Cerebellar nuclear complex (tissue), 1 donor: ENCODE data around the gene GPR153.

Source experiments
- DNase-seq, 2 experiments: peaks; one replicate each; lab custom pipeline; 2025; lab: John Stamatoyannopoulos, UW

GPR153 gene

DNA sequence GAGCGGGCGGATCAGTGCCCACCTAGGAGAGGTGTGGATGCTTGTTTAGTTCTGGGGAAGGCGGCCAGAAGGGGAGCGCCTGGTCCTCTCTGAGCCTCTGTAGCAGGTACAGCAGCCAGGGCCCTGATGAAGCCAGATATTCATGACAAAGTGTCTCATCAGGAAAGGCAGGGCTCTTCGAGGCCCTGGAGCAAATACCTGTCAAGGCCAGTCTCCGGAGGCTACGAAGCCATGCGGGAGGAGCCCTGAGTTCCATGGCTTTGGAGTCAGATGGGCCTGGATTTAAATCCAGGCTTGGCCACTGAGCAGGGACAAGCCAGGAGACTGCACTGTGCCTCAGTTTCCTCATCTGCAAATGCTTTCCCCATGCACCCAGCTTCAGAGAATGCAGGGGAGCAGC is 25.4 kb upstream of the GPR153 start:
- no peak for DNase-seq

DNA sequence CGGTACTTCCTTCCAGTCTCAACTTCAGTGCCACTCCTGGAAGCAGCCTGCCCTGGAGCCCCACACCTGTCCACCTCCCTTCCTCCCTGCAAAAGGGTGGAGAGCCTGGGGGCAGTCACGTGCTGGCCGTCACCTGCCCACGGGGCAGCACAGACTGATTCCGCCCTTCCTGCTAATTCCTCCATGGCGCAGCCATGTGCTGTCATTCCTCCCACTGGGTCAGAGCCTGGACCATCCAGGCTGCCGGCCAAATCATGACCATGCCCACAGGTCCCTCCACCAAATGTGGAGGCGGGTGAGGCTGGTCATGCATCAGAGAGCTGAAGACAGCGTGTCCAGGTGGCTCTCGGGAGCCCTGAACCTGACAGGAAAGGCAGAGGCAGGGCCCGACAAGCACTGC is 24.4 kb upstream of the GPR153 start:
- DNase-seq, result peak; percentile 10 to 31

DNA sequence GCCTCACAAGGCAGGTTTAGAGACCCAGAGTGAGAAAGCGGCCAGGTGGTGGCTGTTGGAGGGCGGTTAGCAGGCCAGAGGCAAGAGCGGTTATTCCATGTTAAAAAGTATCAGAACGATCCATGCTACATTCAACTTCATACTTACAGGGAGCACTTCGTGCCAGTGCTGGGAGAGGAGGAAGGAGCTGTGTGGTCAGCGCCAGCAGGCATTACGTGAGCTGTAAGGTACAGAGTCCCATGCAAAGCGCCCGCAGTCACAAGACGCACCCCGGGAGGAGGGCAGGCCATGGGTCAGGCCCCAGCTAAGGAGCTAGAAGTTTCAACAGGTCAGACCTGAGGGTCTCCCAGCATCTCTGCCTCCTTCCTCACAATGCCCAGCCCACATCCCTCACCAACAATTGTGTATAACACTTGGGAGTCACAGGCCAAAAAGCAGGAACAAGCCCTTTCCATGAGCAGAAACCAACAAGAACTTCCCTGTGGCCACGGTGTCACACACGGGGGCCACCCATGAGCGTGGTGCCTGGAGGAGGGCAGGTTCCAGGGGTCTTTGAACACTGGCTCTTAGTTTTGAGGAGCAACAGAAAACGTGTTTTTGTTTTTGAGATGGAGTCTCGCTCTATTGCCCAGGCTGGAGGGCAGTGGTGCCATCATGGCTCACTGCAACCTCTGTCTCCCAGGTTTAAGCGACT is 21.8 kb upstream of the GPR153 start:
- DNase-seq, result no peak

DNA sequence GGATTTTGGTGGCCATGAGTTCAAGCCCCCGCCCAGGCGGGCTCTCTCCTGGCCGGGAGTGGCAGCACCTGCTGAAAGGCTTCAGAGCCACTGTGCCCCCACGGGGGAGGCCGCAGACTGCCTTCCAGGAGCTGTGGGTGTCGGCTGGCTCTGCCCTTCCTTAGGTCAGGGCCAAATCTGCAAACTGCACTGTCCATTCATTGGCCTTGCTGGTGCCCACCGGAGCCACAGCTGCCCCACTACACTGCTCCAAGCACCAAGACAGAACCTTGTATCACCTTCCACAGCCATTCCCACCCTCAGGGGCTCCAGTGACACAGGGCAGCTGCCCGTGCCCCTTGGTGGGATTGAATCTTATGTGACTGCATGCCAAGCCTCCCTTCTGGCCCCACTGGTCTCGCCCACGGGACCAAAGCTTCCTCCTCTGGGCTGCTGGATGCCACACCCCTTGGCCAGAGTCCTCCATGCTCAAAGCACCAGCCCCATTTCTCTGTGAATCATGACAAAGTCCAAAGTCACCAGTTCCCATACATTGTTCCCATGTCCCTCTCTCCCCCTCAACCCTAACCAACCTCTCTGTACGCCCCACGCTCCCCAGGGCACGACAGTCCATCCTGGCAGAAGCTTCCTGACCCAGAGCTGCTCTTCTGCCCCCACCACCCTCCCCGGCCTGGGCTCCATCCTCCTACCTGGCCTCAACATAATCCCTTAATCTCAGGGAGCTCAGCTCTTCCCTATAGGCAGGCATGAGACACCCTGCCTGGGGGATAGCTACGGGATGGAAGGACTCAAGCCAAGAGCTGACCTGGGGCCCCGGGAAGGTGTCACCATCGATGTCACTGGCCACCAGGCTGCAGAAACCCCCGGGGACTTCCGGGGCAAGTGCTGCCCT is 20.9 kb upstream of the GPR153 start:
- no peak for DNase-seq

DNA sequence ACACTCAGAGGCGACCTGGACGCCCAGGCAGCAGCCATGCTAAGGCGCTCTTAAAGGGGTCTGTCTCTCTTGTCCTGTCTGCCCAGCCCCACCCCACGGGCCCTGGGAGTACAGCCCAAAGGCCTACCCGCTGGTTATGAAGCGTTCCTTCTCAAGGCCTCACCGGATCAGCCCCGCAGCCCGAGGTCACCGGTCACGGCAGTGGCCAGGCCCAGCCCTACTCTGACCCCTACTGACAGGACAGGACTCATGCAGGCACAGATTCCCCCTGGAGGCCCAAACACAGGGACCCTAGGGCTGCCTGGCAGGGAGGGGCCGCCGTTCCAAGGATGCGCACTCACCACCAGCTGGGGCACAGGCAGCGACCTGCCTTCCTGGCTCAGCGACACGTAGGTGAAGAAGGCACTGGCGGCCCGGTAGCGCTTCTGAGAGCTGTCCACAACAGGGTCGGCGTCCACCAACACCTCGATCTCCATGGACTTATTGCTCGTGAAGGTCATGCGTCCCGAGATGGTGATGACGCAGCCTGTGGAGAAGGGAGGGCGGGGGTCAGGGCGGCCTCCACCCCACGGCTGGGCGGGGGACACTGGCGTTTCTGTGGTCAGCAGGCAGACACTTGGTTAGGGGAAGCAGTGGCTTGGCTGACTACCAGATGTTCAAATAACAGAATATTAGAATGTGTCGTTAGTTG is 20.0 kb upstream of the GPR153 start:
- DNase-seq, result no peak

DNA sequence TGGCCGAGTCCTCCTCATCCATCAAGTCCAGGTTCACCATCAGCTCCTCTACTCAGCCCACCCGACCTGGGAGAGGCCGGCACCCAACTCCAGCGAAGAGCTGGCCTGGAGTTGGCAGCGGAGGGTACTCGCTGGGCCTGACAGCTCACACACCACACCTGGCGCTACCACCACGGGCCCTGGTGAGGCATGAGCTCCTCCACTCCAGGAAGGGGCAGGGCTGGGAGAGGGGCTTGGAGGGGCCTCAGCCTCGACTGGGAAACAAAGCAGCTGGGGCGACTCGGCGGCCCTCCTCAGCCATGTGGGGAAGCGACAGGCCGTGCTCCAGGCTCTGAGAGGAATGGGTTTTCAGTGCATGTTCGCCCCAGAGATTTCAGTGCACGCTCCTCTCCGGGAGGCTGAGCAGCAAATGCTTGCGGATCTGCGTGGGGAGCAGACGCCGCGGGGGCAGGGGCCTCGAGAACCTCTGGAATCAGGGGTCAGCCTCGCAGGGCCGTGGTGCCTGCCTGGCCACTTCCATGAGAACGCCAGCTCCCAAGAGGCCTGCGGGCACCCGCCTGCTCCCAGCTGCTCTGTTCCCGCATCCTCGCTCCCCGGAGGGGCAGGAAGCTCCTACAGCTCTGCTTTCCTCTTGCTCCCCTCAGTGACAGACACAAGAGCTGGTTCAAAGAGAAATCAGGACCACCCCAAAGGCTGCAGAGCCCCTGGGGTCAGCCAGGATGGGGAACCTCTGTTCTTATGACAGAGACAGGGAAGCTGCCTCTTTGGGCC is 18.9 kb upstream of the GPR153 start:
- no peak for DNase-seq

DNA sequence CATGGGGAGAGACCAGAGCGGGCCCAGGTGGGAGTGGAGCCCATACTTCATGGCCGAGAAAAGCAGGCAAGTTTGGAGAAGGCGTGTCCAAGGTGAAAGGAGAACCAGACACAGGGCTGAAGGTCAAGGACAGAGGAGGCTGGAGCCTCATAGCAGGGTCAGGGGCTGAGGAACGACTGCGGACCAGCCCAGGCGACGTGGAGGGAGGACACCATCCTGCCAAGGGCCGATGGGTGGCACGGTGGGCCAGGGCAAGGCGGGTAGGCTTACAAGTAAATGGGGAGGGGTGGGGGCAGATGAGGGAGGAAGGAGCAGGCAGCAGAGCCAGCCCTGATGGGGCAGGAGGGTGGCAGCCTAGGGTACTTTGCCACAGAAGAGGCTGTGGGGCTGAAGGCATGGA is 18.2 kb upstream of the GPR153 start:
- no peak for DNase-seq

DNA sequence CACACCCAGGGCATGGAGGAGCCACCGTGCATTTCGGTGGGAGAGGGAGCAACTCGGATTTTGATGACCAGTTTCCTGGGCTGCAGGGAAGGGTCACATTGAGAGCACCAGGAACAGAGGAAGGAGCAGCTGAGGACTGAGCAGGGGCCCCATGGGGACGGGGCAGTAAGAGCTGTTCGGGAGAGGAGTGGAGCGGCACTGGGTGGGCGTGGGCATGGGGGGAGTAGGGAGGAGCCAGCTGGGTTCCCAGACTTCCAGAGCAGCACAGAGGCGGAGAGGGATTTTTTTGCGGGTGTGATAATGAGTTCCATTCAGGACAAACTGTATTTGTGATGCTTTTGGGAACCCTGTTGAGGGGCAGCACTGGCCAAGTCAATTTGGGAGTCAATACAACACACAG is 17.4 kb upstream of the GPR153 start:
- DNase-seq, result no peak

DNA sequence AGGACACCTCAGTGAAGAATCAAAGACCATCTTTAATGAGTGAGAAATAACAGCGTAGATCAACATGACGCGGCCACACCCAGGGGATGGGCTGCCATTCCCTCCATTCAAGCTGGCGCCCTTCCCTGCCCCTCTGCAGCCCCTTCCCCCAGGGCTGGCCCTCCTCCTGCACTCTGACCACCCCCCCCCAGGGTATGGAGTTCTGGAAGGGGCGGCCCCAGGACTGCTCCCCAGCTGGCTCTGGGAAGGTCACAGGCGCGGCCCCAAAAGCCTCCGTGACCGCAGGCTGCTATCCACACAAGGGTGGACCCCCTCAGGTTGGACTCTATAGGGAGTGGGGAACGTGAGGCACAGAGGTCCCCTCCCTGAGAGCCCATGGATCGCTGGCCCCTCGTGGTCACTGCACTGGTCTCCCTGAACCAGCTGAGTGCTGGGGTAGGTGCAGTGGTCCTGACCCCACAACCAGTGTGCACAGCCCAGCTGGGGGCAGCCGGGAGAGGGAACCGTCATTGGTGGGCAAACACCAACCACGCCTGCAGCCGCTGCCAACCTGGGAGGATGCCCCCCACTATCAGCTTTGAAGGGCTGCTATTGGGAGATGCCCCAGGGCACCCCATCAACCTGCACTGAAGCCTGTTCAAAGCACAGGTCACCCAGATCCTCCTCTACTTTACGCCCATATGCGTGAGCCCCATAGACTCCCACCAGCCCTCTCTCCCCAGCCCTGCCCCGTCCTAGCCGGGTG is 16.1 kb upstream of the GPR153 start:
- DNase-seq, result no peak

DNA sequence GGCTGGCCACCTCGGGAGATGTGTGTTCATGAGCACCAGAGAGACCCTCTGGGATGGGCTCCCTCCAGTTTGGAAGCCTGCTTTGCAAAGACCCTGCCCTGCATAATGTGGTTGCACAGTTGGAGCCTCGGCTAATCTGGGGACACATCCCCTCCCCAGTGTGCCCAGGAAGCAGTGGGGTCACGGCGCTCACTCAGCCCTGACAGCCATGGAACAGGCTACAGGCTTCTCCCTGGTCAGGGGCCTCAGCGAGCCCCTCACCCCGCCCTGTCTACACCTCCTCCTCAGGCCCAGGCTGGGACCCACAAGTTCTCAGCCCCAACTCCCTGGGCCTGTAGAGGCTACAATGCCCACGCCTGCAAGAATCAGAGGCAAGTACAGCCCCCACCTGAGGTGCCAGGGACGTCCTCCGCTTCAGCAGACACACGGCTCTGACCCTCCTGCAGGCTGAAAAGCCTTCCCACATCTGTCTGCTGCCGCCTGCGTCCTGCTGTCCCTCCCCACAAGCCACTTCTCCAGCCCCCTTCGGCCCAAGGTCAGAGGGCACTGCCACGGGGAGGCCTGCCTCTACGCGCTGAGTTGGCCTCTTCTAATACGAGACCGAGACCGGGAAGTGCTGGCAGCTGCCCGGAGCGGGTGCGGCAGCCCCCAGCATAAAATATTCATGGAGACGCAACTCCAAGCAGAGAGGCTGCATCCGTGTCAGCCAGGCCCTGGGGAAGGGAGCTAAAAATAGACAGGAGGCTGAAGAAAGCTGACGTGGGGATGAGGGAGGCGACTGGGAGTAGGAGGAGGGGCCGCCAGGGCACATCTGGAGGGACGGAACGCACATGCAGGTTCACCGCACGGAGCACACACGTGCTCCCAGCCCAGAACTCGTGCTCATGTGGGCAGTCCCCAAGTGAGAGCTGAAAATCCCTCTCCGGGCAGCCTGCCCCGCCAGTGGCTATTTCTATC is 15.2 kb upstream of the GPR153 start:
- DNase-seq, result no peak

DNA sequence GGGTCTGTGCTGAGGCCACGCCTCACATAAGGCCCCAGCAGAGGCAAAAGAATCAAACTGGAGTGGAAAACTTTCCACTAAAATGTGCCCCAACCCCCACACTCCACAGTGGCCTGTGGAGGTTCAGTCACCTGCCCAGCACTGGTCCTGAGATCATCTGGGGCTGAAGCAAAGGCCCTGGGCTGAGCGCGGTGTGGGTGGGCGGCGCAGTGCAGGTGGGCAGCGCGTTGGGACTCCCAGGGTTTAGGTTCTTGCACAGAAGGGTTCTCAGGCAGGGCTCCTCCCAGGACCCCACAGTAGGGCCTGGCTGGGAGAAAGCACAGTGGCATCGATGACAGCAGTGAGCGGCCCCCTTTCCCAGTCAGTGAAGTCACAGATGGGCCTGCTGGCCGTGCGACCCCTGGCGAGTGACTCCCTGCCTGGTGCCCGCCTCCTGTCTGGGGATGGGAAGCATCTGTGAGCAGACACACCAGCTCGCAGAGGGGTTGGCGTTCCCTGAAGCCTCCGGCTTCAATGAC is 13.8 kb upstream of the GPR153 start:
- no peak for DNase-seq

DNA sequence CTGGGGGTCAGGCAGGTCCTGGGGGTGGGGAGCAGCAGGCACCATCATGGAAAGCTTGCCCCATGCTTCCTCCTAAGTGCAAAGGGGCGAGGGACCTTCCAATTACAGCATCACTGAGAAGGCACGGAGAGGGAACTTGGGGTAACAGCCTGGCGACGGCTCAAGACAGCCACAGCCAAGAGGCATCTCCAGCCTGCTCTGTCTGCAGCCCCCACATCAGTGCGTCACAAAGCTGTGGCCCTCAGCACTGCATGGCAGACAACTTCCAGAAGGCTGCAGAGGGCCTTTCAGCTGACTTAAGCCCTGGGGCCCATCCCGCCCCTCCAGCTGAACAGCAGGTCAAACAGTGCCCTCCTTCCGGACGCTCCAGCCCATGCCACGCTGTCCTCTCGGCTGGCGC is 13.2 kb upstream of the GPR153 start:
- DNase-seq, result no peak

DNA sequence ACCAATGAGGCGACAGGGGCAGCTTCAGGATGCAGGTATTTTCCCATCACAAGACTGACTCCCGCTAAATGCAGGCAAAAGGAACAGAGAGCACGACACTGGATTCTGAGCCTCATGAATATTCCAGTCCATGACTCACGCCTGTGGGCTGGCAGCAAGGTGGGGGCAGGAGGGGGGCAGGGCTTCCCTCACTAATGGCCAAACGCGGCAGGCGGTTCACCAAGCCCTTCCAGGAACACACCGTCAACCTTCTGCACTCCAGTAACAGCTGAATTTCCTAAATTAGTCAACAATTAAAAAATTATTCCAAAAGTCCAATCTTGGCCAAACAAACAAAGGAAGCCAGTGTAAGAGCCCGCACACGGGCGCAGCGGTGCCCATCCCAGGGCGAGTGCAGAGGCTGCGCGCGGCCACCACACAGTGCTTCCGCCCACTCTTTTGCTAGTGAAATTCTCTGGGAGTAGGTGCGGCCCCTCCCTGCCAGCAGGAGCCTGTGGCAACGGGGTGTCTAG is 12.5 kb upstream of the GPR153 start:
- DNase-seq, result no peak

DNA sequence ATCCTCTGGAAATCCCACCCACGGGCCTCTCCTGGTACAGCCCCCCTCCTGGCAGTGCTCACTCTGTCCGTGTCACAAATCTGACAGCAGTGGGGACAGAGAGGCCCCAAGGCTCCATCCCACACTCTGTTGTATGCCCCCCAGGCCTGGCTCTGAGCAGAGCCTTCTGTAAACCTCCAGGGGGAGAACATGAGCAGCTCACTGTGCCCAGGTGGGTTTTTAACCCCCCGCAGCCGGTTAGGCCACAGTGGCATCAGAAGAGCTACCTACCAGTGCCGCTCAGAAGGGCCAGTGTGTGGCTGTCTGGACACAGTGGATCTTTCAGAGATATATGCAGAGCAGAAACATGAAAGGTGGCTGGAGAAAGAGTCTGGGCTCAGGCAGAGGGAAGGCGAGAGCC is 12.0 kb upstream of the GPR153 start:
- no peak for DNase-seq

DNA sequence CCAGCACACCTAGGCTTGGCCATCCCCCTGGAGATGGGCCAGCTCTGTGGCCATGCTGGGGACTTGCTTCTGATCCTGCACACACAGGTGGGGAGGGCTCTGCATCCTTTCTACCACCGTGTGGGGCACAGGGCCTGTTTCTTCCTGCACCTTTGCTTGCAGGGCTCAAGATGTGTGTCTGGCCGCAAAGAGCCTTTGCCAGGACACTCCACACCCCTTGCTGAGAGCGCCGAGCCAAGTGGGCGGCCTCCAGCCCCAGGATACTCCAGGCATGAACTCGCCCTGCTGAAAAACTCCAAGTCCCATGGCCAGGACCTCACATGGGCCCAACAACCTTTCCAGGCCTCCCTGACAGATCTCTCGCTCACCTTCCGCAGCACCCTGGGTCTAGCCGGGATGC is 11.6 kb upstream of the GPR153 start:
- DNase-seq, result no peak

DNA sequence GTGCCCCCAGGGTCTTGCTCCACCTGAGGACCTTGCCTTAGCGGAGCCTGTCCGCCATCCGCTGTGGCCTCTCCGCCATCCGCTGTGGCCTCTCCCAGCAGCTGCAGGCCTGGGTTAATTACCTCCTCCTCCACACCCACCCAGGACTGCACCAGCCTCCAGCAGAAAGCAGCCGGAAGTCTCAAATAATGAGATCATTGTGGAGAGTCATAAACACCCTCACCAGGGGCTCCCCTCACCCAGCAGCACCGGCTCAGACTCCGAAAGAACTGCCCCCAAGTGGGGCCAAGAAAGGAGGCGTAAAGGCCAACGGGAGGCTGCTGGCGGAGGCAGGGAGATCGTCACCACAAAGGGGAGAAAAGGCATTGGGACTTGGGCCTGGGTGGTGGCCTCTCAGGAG is 10.7 kb upstream of the GPR153 start:
- DNase-seq, result no peak

DNA sequence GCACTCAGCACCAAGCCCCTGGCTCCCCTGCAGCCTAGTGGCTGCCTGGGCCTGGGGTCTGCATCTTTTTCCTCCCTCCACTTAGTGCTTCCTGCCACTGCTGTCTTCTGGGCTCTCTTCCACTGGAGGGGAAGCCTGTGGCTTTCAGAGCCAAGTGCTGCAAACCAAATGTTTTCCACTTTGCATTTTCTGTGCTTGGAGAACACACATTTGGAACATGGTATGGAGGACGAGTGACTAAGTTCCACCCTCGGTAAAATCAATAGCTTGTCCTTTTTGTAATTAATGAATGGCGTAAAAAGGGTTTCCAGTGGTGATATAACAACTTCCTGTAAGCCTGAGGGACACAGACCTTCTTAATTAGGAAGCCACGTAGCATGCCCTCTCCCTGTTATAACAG is 10.1 kb upstream of the GPR153 start:
- no peak for DNase-seq

DNA sequence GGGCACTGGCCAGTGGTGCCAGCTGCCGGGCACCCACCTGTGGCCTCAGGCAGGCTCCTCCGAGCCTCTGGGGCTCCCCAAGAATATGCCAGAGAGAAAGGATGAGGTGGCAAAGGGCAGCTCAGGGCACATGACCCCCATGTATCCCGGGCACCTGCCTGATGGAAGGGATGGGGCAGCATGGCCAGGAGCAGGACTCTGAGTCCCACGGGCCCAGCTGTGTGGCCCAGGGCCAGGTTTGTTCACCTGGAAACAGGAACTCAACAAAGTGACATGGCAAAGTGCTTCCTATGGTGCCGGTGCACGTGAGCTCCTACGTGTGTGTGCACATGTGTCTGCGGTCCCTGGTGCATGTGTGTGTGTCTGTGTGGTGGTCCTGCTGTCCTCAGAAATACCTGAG is 9.5 kb upstream of the GPR153 start:
- DNase-seq, result no peak

DNA sequence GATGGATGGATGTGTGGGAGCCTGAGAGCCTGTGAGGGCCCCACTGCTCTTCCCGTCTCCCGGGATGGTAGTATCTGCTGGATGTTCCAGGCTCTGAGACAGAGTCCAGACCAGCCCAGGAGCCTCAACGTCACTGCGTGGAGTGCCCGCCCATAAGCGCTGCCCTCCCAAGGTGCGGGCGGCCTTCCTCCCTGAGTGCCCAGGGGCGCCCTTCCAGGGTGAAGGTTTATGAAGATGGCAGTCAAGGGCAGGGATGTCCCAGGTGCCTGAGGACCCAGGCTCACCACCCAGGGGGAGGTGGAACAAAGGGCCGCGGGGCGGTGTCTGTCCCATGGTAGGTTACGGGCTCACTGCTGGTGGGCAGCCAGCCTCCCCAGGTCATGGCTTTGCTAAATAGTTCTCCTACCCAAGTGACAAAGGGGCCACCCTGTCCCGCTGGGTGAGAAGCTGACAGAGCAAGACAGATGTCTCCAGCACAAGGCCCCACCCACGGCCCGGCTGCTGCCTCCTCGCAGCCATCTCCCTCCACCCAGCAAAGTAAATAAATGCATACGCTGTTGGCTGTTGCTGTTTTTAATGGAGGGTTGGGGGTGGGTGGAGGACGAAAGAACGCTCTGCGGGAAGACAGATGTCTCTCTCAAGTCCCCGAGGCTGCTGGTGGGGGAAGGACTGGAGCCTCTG is 9.0 kb upstream of the GPR153 start:
- DNase-seq, result no peak
